ENCODE measurements around the gene DCTN5. TPM values are rescaled to one million over a fixed set of nuclear protein-coding genes. Genes with fewer than 3 reads are reported as not detected.

The DCTN5 gene
- total and polyA plus RNA-seq, 2 donors (not counting 3 experiments of a cell fraction or from before 2014, with no cell fraction given), result 51.6 to 80.8 TPM

DNA sequence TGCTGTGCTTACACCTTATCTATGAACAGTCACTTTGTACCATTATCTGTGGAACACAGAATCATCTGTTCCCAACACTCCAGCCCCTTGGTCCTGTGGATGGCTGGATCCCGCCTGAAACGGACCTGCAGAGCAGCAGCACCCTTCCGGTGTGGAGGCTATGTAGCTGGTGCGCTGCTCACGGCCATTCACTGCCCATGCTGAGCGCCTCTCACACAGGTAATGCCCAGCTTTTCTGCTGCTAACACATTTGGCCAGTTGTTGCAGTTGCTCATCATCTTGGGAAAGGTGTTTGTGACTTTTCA, 26.0 kb downstream of the DCTN5 start:
- H2AFZ ChIP-seq (ENCODE audit: low read depth, low read length), result no peak overlapping the region
- H3K9me1 ChIP-seq (replicated peaks; ENCODE audit: control insufficient read depth, extremely low read depth, insufficient read depth, low read length), result no peaks in the 10 kb centered on the region
- no peaks in the 10 kb centered on the region for H3K27me3 ChIP-seq (ENCODE audit: control insufficient read depth in 2 of 2, insufficient read depth in 2 of 2, low read length in 2 of 2)
- H3K27ac ChIP-seq (ENCODE audit: insufficient read depth, low read depth, low read length), result no peak overlapping the region
- CTCF ChIA-PET, result no interaction called here
- dilution Hi-C loops (cut with MboI; ENCODE audit: extremely low pct_ligation_motif_present, low sequenced_read_pairs) (no loop called here), intact Hi-C loops (cut with micrococcal nuclease) (no loop called here)
- H3K4me2 ChIP-seq (ENCODE audit: insufficient read depth, low read length), result no peak overlapping the region
- H3K4me3 ChIP-seq (replicated peaks in 1 of 3; ENCODE audit: insufficient read depth in 1 of 3, low read depth in 1 of 3, low read length in 3 of 3), result no peak overlapping the region
- no peaks in the 10 kb centered on the region for H4K20me1 ChIP-seq (replicated peaks; ENCODE audit: control insufficient read depth, extremely low read depth, insufficient read depth, low read length)
- H3K4me1 ChIP-seq (ENCODE audit: control insufficient read depth, extremely low read depth, insufficient read depth, low read length), result peaks cover 20% of the 10 kb centered on the region
- BruUV-seq (replicated peaks), result no TSS peak
- H3K79me2 ChIP-seq (ENCODE audit: control insufficient read depth, insufficient read depth, low read length), result peaks cover 5% of the 10 kb centered on the region
- POLR2A ChIA-PET, result no interaction called here
- DNase-seq (ENCODE audit: low read depth, low spot score) (no peak), FAIRE-seq (no peak)
- TF ChIP-seq JUN (IDR thresholded peaks at IDR 0.05; ENCODE audit: borderline replicate concordance, insufficient read depth, insufficient read length, low read depth) (no peak), CTCF (IDR thresholded peaks at IDR 0.05; ENCODE audit: extremely low read depth in 1 of 2, insufficient read depth in 1 of 2, low read depth in 1 of 2, low read length in 2 of 2) (no peak), MYC (IDR thresholded peaks at IDR 0.05; ENCODE audit: low read depth, low read length) (no peak), FOS (IDR thresholded peaks at IDR 0.05; ENCODE audit: borderline replicate concordance, insufficient read depth, low read length) (no peak), EZH2 (IDR thresholded peaks at IDR 0.05; ENCODE audit: borderline replicate concordance, low read depth, low read length, severe bottlenecking) (no peak), POLR2AphosphoS5 (IDR thresholded peaks at IDR 0.05; ENCODE audit: insufficient read depth, low read depth, low read length) (no peak), POLR2A (IDR thresholded peaks at IDR 0.05; ENCODE audit: low read depth, low read length) (no peak), GATA2 (IDR thresholded peaks at IDR 0.05; ENCODE audit: insufficient read depth, insufficient read length, low read depth, low read length) (no peak)
- TF ChIP-seq, protein P1, sequence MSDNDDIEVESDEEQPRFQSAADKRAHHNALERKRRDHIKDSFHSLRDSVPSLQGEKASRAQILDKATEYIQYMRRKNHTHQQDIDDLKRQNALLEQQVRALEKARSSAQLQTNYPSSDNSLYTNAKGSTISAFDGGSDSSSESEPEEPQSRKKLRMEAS (IDR thresholded peaks at IDR 0.05; ENCODE audit: insufficient read depth, insufficient read length), result no peak
- H3K9me3 ChIP-seq (replicated peaks; ENCODE audit: control insufficient read depth, insufficient read depth, low read length), result no peaks in the 10 kb centered on the region
- H3K36me3 ChIP-seq (ENCODE audit: control insufficient read depth in 2 of 2, extremely low read depth in 1 of 2, insufficient read depth in 2 of 2, low read length in 2 of 2), result peaks cover 31 to 42% of the 10 kb centered on the region in 2 experiments
- no peak overlapping the region for H3K9ac ChIP-seq (replicated peaks; ENCODE audit: extremely low read depth, insufficient read depth, low read length)
